ENCODE measurements around the gene PGAM2.

The PGAM2 gene

GRCh38 chr7:44064791-44065430 lies 456 bp downstream of the PGAM2 start:
- no peak for DNase-seq (ENCODE audit: low read depth)

- no peak for DNase-seq (ENCODE audit: low read depth)
These were observed 1.3 kb downstream of the PGAM2 start for GRCh38 chr7:44063894-44064651.

GRCh38 chr7:44063547-44063893 lies 1.8 kb downstream of the PGAM2 start:
- no peak for DNase-seq (ENCODE audit: low read depth)

- no peak for DNase-seq (ENCODE audit: low read depth)
These were observed 2.5 kb downstream of the PGAM2 start for GRCh38 chr7:44062903-44063295.

GRCh38 chr7:44062180-44062902 lies 3.0 kb downstream of the PGAM2 start:
- DNase-seq (ENCODE audit: low read depth), result no peak

GRCh38 chr7:44061645-44062179 lies 3.7 kb downstream of the PGAM2 start:
- no peak for DNase-seq (ENCODE audit: low read depth)

- no peak for DNase-seq (ENCODE audit: low read depth)
These were observed 4.3 kb downstream of the PGAM2 start for GRCh38 chr7:44060948-44061644.

GRCh38 chr7:44060091-44060947 lies 5.0 kb downstream of the PGAM2 start:
- DNase-seq (ENCODE audit: low read depth), result no peak

GRCh38 chr7:44059219-44060090 lies 5.9 kb downstream of the PGAM2 start:
- no peak for DNase-seq (ENCODE audit: low read depth)

GRCh38 chr7:44058759-44059218 lies 6.6 kb downstream of the PGAM2 start:
- no peak for DNase-seq (ENCODE audit: low read depth)

GRCh38 chr7:44057849-44058758 lies 7.3 kb downstream of the PGAM2 start:
- DNase-seq (ENCODE audit: low read depth), result no peak

GRCh38 chr7:44057181-44057848 lies 8.1 kb downstream of the PGAM2 start:
- DNase-seq (ENCODE audit: low read depth), result no peak

GRCh38 chr7:44056681-44057080 lies 8.7 kb downstream of the PGAM2 start:
- DNase-seq (ENCODE audit: low read depth), result no peak

GRCh38 chr7:44052771-44053365 lies 12.5 kb downstream of the PGAM2 start:
- no peak for DNase-seq (ENCODE audit: low read depth)

- DNase-seq (ENCODE audit: low read depth), result no peak
These were observed 13.7 kb downstream of the PGAM2 start for GRCh38 chr7:44051611-44052220.

GRCh38 chr7:44050915-44051560 lies 14.3 kb downstream of the PGAM2 start:
- no peak for DNase-seq (ENCODE audit: low read depth)
